Cardiac fibroblast (primary cell): ENCODE results near the gene CD79A.

ENCODE experiments used
- DNase-seq, 2 donors: peaks; one replicate each; pipeline versions ENCODE4 v3.0.0 to v3.0.0-alpha.2; 2010; ENCODE audit warnings: low read depth in 2 of 2
- H3K4me3 ChIP-seq, 2 donors: replicated peaks in 1 of 2; 1 replicate in 1 of 2; 2 replicates in 1 of 2; pipeline ENCODE4 v1.5.1; 2011; ENCODE audit warnings: low read depth in 2 of 2, low read length in 2 of 2, mild to moderate bottlenecking in 2 of 2, moderate library complexity in 1 of 2
- TF ChIP-seq, protein P1 (sequence below): IDR thresholded peaks from one replicate; pipeline ENCODE4 v1.5.1; 2011; ENCODE audit warnings: low read depth, mild to moderate bottlenecking, low read length, inconsistent platforms

The CD79A gene

DNA sequence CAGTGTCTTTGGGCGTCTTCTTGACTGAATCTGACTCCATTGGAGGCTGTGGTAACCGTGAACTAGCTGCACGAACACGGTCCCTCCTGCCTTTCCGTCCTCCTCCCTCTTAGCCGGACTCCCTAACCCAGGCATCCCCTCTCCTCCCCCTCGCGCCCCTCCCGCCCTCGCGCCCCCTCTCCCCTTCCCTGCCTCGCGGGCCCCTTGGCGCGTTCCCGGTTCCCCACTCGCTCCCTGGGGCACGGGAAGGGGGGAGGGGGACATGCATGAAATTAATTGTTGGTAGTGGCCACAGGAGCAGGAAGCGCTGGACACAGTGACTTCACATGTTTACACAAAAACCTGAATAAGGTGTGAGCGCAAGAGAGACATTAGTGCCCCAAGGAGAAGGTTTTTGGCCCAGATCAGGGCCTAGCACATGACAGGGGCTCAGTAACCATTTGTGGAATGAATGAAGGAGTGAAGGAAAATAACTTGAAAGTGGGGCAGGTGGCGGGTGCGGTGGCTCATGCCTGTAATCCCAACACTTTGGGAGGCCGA is 32.0 kb upstream of the CD79A start:
- H3K4me3 ChIP-seq: no peak overlapping the region
- DNase-seq: no peak
- TF ChIP-seq, protein P1, sequence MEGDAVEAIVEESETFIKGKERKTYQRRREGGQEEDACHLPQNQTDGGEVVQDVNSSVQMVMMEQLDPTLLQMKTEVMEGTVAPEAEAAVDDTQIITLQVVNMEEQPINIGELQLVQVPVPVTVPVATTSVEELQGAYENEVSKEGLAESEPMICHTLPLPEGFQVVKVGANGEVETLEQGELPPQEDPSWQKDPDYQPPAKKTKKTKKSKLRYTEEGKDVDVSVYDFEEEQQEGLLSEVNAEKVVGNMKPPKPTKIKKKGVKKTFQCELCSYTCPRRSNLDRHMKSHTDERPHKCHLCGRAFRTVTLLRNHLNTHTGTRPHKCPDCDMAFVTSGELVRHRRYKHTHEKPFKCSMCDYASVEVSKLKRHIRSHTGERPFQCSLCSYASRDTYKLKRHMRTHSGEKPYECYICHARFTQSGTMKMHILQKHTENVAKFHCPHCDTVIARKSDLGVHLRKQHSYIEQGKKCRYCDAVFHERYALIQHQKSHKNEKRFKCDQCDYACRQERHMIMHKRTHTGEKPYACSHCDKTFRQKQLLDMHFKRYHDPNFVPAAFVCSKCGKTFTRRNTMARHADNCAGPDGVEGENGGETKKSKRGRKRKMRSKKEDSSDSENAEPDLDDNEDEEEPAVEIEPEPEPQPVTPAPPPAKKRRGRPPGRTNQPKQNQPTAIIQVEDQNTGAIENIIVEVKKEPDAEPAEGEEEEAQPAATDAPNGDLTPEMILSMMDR: no peak

DNA sequence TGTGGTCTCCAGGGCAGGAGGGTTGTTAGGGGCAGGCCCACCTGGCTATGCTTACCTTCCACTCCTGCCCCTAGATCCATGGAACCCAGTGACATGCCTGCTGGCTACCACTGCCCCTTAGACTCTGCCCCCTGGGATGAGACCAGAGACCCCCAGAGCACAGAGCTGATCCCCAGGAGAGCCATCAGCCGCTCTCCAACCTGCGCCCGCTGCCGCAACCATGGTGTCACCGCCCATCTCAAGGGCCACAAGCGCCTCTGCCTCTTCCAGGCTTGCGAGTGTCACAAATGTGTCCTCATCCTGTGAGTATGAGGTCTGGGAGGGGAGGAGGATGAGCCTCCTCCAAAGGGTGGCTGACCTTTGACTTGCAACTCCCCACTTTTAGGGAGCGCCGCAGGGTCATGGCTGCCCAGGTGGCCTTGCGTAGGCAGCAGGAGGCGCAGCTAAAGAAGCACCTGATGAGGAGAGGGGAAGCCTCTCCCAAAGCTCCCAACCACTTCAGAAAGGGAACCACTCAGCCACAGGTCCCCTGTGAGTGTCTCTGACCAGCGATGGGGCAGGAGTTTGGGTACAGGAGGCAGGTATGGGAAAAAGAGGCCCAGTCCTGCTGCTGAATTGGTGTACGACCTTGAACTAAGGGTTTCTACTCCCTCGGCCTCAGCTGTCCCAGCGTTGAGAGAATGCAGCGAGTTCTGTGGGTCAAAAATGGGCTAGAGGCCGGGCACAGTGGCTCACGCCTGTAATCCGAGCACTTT is 29.6 kb upstream of the CD79A start:
- no peak for DNase-seq
- TF ChIP-seq, protein P1: no peak
- no peak overlapping the region for H3K4me3 ChIP-seq

DNA sequence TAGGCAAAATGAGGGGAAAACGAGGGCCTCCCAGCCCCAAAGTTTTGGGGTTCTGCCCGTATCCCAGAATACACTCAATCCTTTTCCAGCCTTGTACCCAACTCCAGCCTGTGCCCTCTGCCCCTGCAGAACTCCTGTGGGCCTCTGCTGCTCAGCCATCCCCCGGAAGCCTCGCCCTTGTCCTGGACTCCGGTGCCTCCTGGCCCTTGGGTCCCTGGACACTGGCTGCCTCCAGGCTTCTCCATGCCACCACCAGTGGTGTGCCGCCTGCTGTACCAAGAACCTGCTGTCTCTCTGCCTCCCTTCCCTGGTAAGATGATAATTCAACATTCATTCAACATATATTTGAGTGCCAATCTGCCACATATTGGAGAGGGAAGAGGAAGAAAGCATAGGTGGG is 28.4 kb upstream of the CD79A start:
- no peak for DNase-seq
- no peak overlapping the region for H3K4me3 ChIP-seq
- TF ChIP-seq, protein P1: no peak

DNA sequence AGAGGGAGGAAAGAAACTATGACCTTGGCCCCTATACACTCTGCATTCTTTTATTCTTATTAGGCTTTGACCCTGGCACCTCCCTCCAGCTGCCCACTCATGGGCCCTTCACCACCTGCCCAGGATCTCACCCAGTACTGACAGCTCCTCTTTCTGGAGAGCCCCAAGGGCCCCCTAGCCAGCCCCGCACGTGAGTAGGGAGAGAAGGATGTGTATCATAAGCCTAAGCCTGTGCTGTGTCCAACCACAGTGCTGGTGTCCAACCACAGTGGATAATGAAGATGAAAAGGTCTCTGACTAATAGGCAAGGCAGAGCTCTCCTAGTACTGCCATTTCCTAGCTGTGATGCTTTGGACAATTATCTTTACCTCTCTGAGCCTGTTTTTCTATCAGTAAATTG is 28.0 kb upstream of the CD79A start:
- TF ChIP-seq, protein P1: no peak
- DNase-seq: no peak
- H3K4me3 ChIP-seq: no peak overlapping the region

DNA sequence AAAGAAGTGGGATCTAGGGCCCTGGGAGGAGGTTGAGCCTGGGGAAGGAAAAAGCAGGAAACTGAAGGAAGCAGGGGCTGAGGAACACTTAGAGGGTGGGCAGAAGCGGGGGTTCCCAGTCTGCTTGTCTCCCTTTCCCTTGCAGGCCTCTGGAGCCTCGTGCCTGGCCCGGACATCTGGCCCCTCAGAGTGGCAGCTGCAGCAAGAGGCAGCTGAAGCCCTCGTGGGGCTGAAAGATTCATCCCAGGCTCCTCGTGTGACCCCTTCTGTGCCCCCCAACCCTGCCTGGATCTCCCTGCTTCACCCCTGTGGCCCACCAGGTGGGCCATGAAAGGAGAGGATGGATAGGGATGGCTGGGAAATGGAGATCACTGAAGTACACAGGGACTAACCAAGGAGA is 26.7 kb upstream of the CD79A start:
- no peak overlapping the region for H3K4me3 ChIP-seq
- TF ChIP-seq, protein P1: no peak
- DNase-seq: no peak

DNA sequence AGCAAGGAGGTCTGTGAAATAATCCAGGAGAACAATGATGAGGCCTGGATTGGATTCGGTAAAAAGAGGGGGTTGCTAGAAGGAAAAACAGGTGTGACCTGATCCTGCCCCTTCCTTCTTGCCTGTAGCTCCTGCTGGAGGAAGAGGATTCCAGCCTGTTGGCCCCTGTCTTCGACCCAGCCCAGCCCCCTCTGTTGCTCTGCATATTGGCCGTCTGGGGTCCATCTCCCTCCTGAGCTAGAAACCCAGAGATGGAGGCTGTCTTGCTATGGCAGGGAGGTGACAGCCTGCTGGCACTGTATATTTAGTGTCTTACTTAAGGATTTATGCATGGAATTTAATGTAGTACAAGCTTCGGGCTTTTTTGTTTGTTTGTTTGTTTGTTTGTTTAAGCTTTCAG is 25.6 kb upstream of the CD79A start:
- TF ChIP-seq, protein P1: no peak
- no peak for DNase-seq
- H3K4me3 ChIP-seq: no peak overlapping the region

DNA sequence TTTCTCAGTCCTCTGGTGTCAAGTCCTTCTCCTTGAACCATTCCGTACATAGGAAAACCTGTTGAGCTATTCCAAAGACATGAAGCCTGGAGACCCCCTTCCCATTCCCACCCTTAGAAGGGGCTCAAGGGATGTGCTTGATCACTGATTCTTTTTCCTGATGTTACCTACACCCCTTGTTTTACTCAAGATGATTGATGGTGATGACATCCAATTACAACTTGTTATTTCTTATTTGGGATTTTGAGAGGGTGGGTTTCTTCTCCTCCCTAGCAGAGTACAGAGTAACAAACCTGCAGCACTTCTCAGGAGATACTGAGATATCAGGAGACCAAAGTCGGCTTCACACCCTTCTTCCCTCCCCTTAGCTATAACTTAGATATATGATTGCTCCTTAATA is 23.7 kb upstream of the CD79A start:
- DNase-seq: no peak
- TF ChIP-seq, protein P1: no peak
- no peak overlapping the region for H3K4me3 ChIP-seq
